Right renal cortex interstitium (tissue), 3 donors: ENCODE data around the gene CRYBA2. TPM values are rescaled to one million over a fixed set of nuclear protein-coding genes. Genes with fewer than 3 reads are reported as not detected.

Experiments
- DNase-seq, 3 donors: peaks; one replicate each; pipeline ENCODE4 v3.0.0-alpha.2; 2013; ENCODE audit warnings: low read depth in 3 of 3, low spot score in 2 of 3
- polyA plus RNA-seq, 3 donors: library from polyadenylated mRNA; unstranded; fragments of 120-200 nt; gene quantifications; one replicate each; pipeline ENCODE4 v1.2.1, GENCODE V29; 2013; ENCODE audit not compliant: insufficient read length in 3 of 3

CRYBA2 gene
- polyA plus RNA-seq = not detected

- DNase-seq = no peak
These were observed at the start of gene CRYBA2 for GRCh38 chr2:218993345-218994315. TSS of gene CRYBA2 (minus strand) at chr2:218993422. CDS start at chr2:218993176, 246 bp downstream.

GRCh38 chr2:219042750-219043149 is 49.5 kb upstream of the CRYBA2 start:
- DNase-seq = no peak

GRCh38 chr2:219042157-219042556 is 48.9 kb upstream of the CRYBA2 start:
- no peak for DNase-seq

- DNase-seq = no peak
These were observed 48.0 kb upstream of the CRYBA2 start, which contains the start of gene CFAP65 for GRCh38 chr2:219041252-219041651. TSS of gene CFAP65 (minus strand) at chr2:219041516. CDS start at chr2:219039048, 2,468 bp downstream.

GRCh38 chr2:219038600-219038999 is 45.4 kb upstream of the CRYBA2 start:
- no peak for DNase-seq

GRCh38 chr2:219037783-219038499 is 44.7 kb upstream of the CRYBA2 start:
- DNase-seq = no peak

GRCh38 chr2:219035942-219036341 is 42.7 kb upstream of the CRYBA2 start:
- DNase-seq = no peak

GRCh38 chr2:219034823-219035222 is 41.6 kb upstream of the CRYBA2 start:
- DNase-seq = no peak

GRCh38 chr2:219032051-219032745 is 39.0 kb upstream of the CRYBA2 start:
- no peak for DNase-seq

GRCh38 chr2:219031005-219031738 is 38.0 kb upstream of the CRYBA2 start:
- DNase-seq = no peak

GRCh38 chr2:219030177-219030940 is 37.1 kb upstream of the CRYBA2 start:
- DNase-seq = no peak

- DNase-seq = peak; percentile 23 to 52 (median 50)
These were observed 36.6 kb upstream of the CRYBA2 start for GRCh38 chr2:219029829-219030165.

GRCh38 chr2:219028996-219029828 is 36.0 kb upstream of the CRYBA2 start:
- no peak for DNase-seq

- no peak for DNase-seq
These were observed 34.9 kb upstream of the CRYBA2 start for GRCh38 chr2:219028141-219028540.

- no peak for DNase-seq
These were observed 34.4 kb upstream of the CRYBA2 start for GRCh38 chr2:219027511-219028055.

GRCh38 chr2:219026946-219027345 is 33.7 kb upstream of the CRYBA2 start:
- DNase-seq = no peak

GRCh38 chr2:219025637-219026585 is 32.7 kb upstream of the CRYBA2 start:
- DNase-seq = no peak
